ENCODE data around the gene AP4B1.
A peak's percentile ranks its signal among the peaks of the same experiment; 100 is the strongest.

AP4B1 gene

GRCh38 chr1:113929750-113930498, 25.3 kb upstream of the AP4B1 start:
- DNase-seq: peak; percentile 47 to 57

- DNase-seq: peak; percentile 90 to 92
Measured at GRCh38 chr1:113928941-113929749, 24.5 kb upstream of the AP4B1 start, which contains the start of gene HIPK1. TSS of gene HIPK1 (plus strand) at chr1:113929324.

GRCh38 chr1:113928187-113928930, 23.8 kb upstream of the AP4B1 start:
- no peak for DNase-seq

- DNase-seq: no peak
Measured at GRCh38 chr1:113924473-113924872, 19.9 kb upstream of the AP4B1 start.

- no peak for DNase-seq
Measured at GRCh38 chr1:113922957-113923356, 18.4 kb upstream of the AP4B1 start.

- no peak for DNase-seq
Measured at GRCh38 chr1:113918243-113918642, 13.6 kb upstream of the AP4B1 start.

- DNase-seq: no peak
Measured at GRCh38 chr1:113917400-113918082, 12.9 kb upstream of the AP4B1 start.

- DNase-seq: no peak
Measured at GRCh38 chr1:113916974-113917373, 12.4 kb upstream of the AP4B1 start.

- DNase-seq: no peak
Measured at GRCh38 chr1:113913887-113914664, 9.5 kb upstream of the AP4B1 start.

- no peak for DNase-seq
Measured at GRCh38 chr1:113913312-113913668, 8.7 kb upstream of the AP4B1 start.

GRCh38 chr1:113912594-113913311, 8.2 kb upstream of the AP4B1 start:
- DNase-seq: no peak

- no peak for DNase-seq
Measured at GRCh38 chr1:113905435-113905861, 849 bp upstream of the AP4B1 start.

GRCh38 chr1:113904293-113904673, 316 bp downstream of the AP4B1 start:
- DNase-seq: no peak

GRCh38 chr1:113903501-113904292, 902 bp downstream of the AP4B1 start:
- DNase-seq: peak; percentile 14 to 16

- no peak for DNase-seq
Measured at GRCh38 chr1:113901191-113901590, 3.4 kb downstream of the AP4B1 start.

GRCh38 chr1:113899111-113899510, 5.5 kb downstream of the AP4B1 start:
- no peak for DNase-seq

- DNase-seq: no peak
Measured at GRCh38 chr1:113898241-113898814, 6.3 kb downstream of the AP4B1 start.

- DNase-seq: no peak
Measured at GRCh38 chr1:113895961-113896360, 8.6 kb downstream of the AP4B1 start.

GRCh38 chr1:113895098-113895497, 9.5 kb downstream of the AP4B1 start:
- no peak for DNase-seq

- no peak for DNase-seq
Measured at GRCh38 chr1:113893267-113893666, 11.3 kb downstream of the AP4B1 start.

All from activated CD4-positive, alpha-beta T cell treated with anti-CD3 and anti-CD28 coated beads for 4 hours (primary cell).